COR-L47 (cell line): ENCODE measurements around the gene ATG3.
"Not testable (repeated sequence)": the region's sequence is repeated elsewhere in the genome, so short reads cannot be mapped to it uniquely, and the experiment has no call there.

Experiments
- DNase-seq: peaks from one replicate; lab custom pipeline; 2025; lab: John Stamatoyannopoulos, UW

Gene ATG3

GRCh38 chr3:112561734-112562529, at the start of gene ATG3, which contains the start of gene SLC35A5:
TSS of gene ATG3 (minus strand) at chr3:112561962. CDS start at chr3:112561528, 434 bp downstream.
TSS of gene SLC35A5 (plus strand) at chr3:112562045. CDS start at chr3:112563404, 1,359 bp downstream.
- peak; percentile 98 for DNase-seq

- DNase-seq, result no peak
Observed at GRCh38 chr3:112610121-112610520, 48.4 kb upstream of the ATG3 start.

GRCh38 chr3:112607863-112608262, 46.1 kb upstream of the ATG3 start:
- DNase-seq, result no peak

GRCh38 chr3:112606098-112606497, 44.3 kb upstream of the ATG3 start:
- no peak for DNase-seq

- peak; percentile 64 for DNase-seq
Observed at GRCh38 chr3:112605285-112605684, 43.5 kb upstream of the ATG3 start.

GRCh38 chr3:112604536-112604935, 42.8 kb upstream of the ATG3 start:
- DNase-seq, result no peak

- no peak for DNase-seq
Observed at GRCh38 chr3:112602217-112602838, 40.6 kb upstream of the ATG3 start.

- DNase-seq, result no peak
Observed at GRCh38 chr3:112598731-112599130, 37.0 kb upstream of the ATG3 start.

- DNase-seq, result no peak
Observed at GRCh38 chr3:112597945-112598344, 36.2 kb upstream of the ATG3 start.

GRCh38 chr3:112594856-112595255, 33.1 kb upstream of the ATG3 start:
- no peak for DNase-seq

GRCh38 chr3:112593258-112593657, 31.5 kb upstream of the ATG3 start:
- DNase-seq, result no peak

- no peak for DNase-seq
Observed at GRCh38 chr3:112587336-112587735, 25.6 kb upstream of the ATG3 start.

GRCh38 chr3:112585782-112586181, 24.0 kb upstream of the ATG3 start:
- DNase-seq, result no peak

GRCh38 chr3:112583105-112583504, 21.3 kb upstream of the ATG3 start:
- DNase-seq, result no peak

- peak; percentile 27 for DNase-seq
Observed at GRCh38 chr3:112582244-112582874, 20.6 kb upstream of the ATG3 start.

- no peak for DNase-seq
Observed at GRCh38 chr3:112579697-112580096, 17.9 kb upstream of the ATG3 start.

- DNase-seq, result no peak
Observed at GRCh38 chr3:112579232-112579631, 17.5 kb upstream of the ATG3 start.

- DNase-seq, result no peak
Observed at GRCh38 chr3:112572701-112573100, 10.9 kb upstream of the ATG3 start.

- no peak for DNase-seq
Observed at GRCh38 chr3:112569265-112569664, 7.5 kb upstream of the ATG3 start.

GRCh38 chr3:112568642-112569041, 6.9 kb upstream of the ATG3 start:
- DNase-seq, result no peak

GRCh38 chr3:112564940-112565305, 3.2 kb upstream of the ATG3 start:
- DNase-seq, result no peak

- not testable (repeated sequence) for DNase-seq
Observed at GRCh38 chr3:112564247-112564939, 2.6 kb upstream of the ATG3 start.

GRCh38 chr3:112561484-112561733, 353 bp downstream of the ATG3 start:
- DNase-seq, result peak; percentile 72
